Adrenal gland (tissue), 5 donors: Measurements from ENCODE around the gene RTRAF.

Source experiments
- CTCF ChIP-seq, 6 experiments: fragments of 450-650 bp in 4 of 6; fragments of 200-600 bp in 2 of 6; sonication (generic) in 1 of 6; IDR thresholded peaks; 1 replicate in 5 of 6; 2 replicates in 1 of 6; pipeline versions ENCODE4 v1.5.1 to v1.8.0; 2016 to 2021; ENCODE audit warnings: antibody characterized with exemption in 6 of 6, mild to moderate bottlenecking in 2 of 6, moderate library complexity in 1 of 6
- POLR2A ChIP-seq, 2 donors: fragments of 450-650 bp; IDR thresholded peaks; one replicate each; pipeline ENCODE4 v1.6.1; 2017; ENCODE audit warnings: antibody characterized with exemption in 2 of 2, mild to moderate bottlenecking in 2 of 2, moderate library complexity in 1 of 2
- donor health status: DM: no; HTN: no; CAD: no.

GRCh38 chr14:51988221-51988620 is 1.1 kb upstream of the RTRAF start:
- no peak for TF ChIP-seq CTCF (IDR thresholded peaks at IDR 0.05)
- TF ChIP-seq POLR2A (IDR thresholded peaks at IDR 0.05) = no peak
